ENCODE results near the gene METAP1D.
"Not testable (repeated sequence)": the region's sequence is repeated elsewhere in the genome, so short reads cannot be mapped to it uniquely, and the experiment has no call there.

The METAP1D gene

DNA sequence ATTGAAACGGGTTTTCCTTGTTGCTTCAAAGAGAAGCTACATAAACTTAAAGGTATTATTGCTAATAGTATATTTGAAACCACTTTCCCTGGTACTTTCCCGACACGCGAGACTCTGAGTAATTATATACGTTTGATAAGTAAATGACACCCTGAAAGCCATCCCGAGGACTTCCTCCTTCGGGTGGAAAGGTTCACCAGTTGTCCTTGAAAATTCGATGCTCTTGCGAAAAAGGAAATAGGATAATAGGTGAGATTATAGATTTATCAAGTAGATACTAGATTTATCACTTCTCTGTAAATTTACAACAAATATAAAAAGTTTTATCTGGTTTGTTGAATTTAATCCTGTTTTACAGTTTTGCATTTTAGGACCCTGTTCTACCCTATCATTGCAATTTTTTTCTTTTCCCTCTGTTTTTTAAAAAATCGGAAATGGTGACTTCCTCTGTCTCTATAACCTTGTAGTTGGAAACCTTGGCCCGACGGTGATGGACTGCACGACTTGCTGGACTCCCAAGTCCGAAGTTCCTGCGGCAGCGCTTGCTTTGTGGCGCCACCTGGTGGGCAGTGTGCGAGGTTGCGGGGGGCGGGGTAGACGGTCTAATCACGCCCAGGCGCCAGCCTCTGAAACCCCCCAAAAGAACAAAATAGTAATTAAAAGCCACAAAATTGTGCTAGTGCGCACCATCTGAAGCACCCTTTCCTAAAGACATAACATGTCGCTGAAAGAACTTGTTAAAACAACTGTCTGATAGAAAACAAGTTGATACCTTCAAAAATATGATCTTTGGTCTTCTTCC is 103.9 kb downstream of the METAP1D start:
- DNase-seq = peak; percentile 47 to 61 (median 56)

DNA sequence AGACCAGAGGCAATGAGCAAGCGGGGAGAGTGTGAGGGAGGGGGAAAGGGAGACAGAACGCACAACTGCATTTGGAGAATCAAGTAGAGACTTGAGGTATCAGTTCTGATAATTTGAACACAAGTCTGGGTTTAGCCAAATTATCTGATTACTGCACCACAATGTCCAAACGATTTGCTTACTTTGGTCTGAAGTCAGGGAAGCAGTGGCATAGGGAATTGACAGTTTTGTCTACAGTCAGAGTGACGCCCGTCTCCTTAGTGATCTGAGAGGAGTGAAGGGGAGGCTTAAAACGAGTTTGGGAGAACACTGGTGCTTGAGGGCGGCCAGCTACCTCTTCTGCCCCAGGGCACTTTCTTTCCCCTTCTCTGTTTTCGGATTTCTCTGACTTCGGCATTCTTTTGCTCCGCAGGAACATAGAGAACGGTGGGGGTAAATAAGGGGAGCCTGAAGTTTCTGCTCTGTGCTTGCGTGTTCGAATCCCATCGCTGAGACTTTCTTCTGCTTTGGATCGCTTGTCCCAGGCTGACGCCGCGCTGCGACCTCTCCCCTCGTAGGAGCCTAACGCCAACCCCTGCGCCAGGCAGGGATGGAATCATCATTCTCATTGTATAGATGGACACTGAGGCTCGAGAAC is 105.8 kb downstream of the METAP1D start:
- no peak for DNase-seq

DNA sequence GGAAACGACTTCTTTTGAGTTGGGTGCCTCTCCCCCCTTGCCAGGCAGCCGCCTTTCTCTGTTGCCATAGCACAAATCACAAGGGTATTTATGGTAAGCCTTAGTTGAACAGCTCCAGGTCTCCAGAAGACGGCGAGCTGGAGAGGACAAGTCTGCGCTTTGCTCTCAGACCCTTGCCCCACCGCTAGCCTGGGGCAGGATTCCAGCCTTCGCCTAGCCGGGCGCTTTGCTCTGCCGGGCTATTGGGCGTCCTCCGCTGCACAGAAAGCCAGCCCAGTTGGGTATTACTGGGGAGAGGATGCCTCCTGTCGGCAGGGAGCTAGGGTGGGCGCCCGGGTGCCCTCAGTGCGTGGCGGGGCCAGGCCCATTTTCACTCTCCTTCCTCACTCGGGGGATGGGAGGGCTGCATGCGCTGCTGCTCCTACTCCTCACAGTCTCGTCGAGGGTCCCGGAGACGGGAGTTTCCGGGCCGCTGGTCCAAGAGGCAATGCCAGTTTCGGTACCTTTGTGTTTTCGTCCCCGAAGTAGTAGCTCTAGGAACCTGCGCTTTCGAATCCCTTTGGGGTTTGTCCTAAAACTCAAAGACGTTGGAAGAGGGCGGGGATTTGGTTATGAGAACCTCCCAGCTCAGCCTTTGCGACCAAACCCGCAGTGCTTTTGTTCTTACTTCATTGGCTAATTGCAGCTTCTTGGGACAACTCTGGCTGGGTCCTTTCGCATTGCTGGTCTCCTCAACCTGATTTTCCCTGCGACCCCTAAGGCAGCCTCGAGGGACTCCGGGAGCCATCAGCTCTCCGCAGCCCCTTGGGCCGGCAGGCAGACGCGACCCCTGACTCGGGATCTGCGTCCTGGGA is 106.6 kb downstream of the METAP1D start:
- DNase-seq = peak in 1 of 5 experiments; percentile 55

DNA sequence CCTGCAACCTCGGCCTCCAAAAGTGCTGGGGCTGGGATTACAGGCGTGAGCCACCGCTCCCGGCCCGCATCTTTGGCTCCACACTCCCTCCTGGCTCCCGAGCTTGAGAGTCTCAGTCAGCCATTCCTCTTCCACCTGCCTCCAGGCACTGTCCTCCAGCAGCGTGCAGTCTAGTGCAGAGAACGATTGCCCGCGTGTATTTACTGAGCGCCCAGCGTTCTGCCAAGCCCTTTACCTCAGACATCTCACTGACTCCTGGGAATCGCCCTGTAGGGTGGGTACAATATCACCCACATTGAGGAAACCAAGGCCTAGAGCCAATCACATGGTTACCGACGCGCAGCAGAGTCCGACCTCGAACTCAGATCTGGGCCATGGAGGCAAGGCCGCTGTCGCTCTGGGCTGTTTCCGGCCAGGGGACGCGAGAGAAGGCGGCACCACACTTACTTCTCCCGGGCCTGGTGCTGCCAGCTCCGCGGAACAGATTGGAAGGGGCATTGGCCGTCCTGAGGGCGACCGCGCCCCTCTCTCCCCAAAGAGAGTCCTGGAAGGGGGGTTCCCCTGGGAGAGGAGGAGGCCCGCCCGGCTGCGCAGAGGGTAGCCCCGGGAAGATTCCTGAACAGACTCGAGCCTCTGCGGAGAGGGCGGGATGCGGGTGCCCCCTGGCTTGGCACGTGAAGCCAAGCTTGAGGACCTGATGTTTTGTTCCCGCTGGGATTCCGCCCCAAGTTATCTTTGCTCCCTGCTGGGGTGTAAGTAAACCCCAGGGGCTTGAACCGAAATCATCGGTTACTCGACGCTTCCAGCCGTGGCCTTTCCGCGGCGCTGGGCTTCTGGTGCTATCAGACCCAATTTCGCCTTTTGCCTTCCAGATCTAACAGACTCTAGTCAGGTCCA is 108.2 kb downstream of the METAP1D start:
- DNase-seq = no peak

DNA sequence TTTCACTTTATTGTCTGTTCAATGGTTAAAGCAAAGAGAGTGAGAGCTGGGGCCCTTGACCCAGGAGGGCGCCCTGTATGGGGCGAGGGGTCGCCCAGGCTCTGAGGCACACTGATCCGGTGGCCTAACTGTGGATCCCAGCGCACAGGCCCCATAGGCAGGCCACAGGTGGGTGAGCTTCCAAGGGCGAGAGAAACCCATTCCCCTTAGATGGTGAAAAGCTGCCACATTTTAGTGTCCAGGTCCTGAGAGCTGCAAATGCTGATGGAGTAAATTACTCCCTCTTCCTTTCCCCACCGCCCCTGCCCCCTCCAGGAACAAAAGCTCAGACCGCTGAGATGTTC is 108.8 kb downstream of the METAP1D start:
- DNase-seq = no peak

DNA sequence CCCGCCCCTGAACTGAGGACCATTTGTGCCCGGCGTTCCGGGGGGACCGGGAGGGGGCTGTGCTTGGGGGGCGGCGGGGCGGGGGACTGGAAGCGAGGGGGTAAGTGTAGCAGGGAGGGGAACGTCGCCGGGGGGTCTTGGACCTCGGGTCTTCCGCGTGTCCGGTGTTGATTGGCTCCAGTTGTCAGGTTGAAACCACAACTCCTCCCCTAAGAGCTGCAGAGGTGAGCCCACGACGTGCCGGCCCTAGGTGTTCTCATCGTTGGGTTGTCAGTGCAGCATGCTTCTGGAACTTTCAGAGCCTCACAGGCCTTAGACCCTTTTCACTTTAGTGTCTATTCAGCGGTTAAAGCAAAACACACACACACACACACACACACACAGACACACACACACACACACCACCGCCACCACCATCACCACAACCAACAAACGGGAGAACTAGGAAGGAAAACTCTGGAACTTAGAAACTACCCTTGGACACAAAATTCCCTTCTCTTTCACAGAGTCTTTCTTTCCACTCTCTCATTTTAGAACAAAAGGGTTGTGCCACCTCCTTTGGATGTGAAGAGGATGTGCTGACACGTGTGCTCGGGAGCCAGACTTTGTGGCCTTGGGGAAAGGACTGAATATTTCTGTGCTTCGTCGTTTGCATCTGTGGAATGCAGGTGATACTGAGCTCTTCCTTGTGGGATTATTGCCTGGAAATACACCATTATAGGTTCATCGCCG is 109.7 kb downstream of the METAP1D start:
- no peak for DNase-seq

DNA sequence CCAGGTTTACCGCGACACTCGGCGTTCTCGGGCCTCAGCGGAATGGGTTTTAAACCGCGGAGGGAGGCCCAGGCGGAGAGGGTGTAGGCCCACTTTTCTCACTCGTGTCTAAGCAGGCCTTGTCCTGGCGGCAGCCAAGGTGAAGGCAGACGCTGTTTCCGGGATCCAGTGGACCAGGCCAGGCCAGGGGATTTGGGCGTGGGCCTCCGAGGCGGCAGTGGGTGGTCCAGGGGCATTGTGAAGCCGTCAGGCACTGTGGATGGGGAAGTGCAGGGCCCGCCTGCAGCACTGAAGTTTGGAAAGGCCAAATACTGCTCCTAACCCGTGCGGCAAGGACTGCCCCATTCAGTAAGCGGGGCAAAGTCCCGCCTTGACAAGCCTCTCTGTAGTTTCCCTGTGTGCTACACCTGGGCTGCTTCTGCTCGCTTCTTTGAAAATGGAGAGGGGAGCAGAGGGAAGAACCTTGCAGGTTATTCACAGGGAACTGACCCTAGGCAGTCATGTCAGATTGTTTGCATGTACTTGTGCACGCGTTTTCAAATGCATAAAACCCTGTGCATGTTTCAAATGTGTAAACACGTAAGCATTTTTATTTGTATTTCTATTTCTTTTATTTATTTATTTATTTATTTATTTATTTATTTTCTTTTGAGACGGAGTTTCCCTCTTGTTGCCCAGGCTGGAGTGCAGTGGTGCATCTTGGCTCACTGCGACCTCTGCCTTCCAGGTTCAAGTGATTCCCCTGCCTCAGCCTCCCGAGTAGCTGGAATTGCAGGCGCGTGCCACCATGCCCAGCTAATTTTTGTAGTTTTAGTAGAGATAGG is 110.4 kb downstream of the METAP1D start:
- no peak for DNase-seq

DNA sequence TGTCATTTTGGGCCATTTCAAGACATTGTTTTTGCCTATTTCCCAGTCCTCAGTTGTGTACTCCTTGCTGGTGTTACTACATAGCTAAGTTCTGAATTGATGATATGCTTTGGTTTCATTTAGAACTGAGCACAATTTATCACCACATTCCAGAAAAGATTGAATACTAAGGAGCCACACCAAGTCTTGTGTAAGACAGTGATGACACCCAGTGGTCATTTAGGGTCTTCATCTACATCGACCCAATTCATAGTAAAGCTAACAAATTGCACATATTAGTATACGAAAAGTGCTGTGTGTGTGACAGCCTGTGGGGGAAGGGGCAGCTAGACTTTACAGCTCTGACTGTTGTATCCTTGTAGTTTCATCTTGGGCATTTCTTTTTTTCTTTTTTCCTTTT is 113.9 kb downstream of the METAP1D start:
- DNase-seq = no peak

DNA sequence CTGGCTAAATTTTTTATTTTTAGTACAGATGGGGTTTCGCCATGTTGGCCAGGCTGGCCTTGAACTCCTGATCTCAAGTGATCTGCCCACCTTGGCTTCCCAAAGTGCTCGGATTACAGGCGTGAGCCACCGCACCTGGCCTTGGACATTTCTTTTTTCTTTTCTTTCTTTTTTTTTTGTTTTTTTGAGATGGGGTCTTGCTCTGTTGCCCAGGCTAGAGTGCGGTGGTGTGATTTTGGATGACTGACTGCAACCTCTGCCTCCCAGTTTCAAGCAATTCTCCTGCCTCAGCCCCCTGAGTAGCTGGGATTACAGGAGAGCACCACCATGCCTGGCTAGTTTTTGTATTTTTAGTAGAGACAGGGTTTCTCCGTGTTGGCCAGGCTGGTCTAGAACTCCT is 114.4 kb downstream of the METAP1D start:
- not testable (repeated sequence) for DNase-seq

DNA sequence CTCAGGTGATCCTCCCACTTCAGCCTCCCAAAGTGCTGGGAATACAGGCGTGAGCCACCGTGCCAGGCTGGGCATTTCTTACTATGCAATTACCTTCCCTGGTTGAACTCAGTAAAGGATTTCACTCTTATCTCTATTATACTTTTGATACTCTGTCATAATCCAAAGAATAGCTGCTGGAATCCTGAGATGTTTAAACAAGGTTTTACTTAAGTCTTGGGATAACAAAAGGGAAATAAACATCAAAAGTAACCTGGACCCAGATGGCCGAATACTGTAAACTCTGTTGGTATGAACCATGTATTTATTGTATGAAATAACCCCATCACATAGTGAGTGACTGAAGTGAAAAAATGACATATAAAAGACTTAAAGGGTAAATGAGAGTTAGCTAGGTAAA is 114.8 kb downstream of the METAP1D start:
- DNase-seq = no peak

DNA sequence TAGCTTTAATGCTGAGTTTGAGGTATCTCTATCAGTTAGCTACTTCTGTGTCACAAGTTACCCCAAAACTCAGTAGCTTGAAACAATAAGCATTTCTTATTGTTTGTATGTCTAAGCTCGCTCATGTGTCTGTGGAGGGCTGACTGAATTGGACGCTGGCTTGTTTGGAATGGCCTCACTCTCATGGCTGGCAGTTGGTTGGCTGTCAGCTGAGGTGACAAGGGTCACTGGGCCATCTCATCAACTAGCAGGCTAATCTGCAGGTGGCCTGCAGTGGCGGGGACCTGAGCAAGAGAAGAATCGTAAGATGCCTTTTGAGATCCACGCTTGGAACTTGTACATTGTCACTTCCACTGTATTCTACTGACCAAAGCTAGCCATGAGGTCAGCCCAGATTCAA is 116.4 kb downstream of the METAP1D start:
- no peak for DNase-seq

DNA sequence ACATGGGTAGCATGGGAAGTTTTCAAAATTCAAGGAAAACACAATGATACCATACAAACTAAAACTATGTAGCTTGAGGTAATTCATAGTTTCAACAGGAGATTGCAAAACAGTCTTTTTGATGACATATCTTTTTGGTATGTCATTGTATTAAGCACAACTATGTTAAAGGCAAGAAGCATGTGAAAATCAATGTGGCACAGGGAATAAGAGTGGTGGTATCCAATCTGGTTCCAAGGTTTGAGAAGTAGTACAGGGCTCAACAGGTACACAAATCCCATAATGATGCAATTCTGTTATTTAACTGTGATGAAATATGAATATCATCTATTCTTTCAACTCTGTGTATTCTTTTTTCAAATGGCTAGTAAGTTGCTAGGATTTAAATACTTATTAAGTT is 119.3 kb downstream of the METAP1D start:
- no peak for DNase-seq

DNA sequence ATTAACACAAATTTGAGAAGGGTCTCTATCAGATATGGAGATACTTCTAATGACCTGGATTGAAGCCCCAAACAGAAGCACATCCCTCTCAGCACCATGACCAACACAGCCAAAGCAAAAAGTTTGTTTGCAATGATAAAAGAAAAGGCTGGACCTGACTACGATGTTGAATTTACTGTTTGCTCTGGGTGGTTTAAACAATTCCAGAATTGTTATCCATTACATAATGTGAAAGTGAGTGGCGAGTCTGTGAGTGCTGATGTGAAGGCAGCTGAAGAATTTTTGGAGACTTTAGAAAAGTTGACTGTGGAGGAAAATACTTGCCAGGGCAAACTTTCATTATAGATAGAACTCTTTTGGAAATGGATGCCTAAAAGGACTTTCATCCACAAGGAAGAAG is 120.4 kb downstream of the METAP1D start:
- DNase-seq = no peak

DNA sequence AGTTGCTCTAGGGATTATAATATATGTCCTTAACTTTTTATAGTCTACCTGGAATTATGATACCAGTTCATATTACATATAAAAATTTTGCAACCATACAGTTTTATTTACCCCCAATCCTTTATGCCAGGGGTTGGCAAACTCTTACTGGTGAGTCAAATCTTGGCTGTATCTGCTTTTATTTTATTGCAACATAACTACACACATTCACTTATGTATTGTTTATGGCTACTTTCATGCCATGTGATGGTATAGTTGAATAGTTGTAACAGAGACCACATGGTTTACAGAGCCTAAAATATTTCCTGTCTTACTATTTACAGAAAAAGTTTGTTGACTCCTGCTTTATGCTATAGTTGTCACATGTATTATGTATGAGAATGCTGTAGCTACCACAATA is 128.7 kb downstream of the METAP1D start:
- DNase-seq = no peak

DNA sequence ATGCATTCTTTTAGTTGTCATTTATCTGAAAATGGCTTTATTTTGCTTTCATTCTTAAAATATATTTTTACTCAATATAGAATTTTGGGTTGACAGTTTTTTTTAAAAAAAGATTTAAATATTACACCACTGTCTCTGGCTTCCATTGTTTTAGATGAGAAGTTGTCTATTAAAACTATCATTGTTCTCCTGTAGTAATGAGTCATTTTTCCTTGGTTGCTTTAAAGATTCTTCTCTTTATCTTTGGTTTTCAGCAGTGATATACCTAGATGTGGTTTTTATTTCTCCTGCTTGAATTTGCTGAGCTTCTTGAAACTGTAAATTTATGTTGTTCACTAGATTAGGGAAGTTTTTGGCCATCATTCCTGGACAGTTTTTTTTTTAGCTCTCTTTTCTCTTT is 129.7 kb downstream of the METAP1D start:
- no peak for DNase-seq
